Naive thymus-derived CD4-positive, alpha-beta T cell (primary cell): ENCODE results near the gene EYS. TPM values are rescaled to one million over a fixed set of nuclear protein-coding genes. Genes with fewer than 3 reads are reported as not detected.

Experiments used
- ATAC-seq: fragments of 150-1000 bp; cut with Tn5 transposase; 2 replicates; pipeline ENCODE4 v1.10.0; 2021; ENCODE audit warnings: mild to moderate bottlenecking, moderate library complexity
- CTCF ChIA-PET: fragments of 350-600 bp; sonication (Branson Sonifier 250); formaldehyde crosslinking; loops from one replicate; lab custom pipeline; 2021; ENCODE audit warnings: antibody characterized with exemption; lab: Charles Lee
- POLR2A ChIA-PET: fragments of 350-600 bp; sonication (Branson Sonifier 250); formaldehyde crosslinking; loops from one replicate; lab custom pipeline; 2021; ENCODE audit warnings: antibody characterized with exemption, inconsistent platforms; lab: Charles Lee
- DNase-seq, 9 donors: peaks; one replicate each; pipeline versions ENCODE4 v3.0.0 to v3.0.0-alpha.2; 2020 to 2022; ENCODE audit warnings: mixed read lengths in 1 of 9
- H3K27ac ChIP-seq: one replicate; pipeline ENCODE4 v1.7.0; 2013; ENCODE audit warnings: mild to moderate bottlenecking, low read depth, low read length, moderate library complexity
- H3K27me3 ChIP-seq, 2 donors: one replicate each; pipeline ENCODE4 v1.7.0; 2013; ENCODE audit warnings: low read length in 2 of 2, mild to moderate bottlenecking in 2 of 2, moderate library complexity in 2 of 2; ENCODE audit not compliant: control insufficient read depth in 2 of 2, insufficient read depth in 2 of 2
- H3K36me3 ChIP-seq, 3 experiments: 1 replicate in 2 of 3; 2 replicates in 1 of 3; pipeline ENCODE4 v1.7.0; 2013; ENCODE audit warnings: low read length in 3 of 3, mild to moderate bottlenecking in 3 of 3, moderate library complexity in 1 of 3; ENCODE audit not compliant: insufficient read depth in 3 of 3, control insufficient read depth in 2 of 3
- H3K4me1 ChIP-seq, 2 donors: one replicate each; pipeline ENCODE4 v1.7.0; 2013; ENCODE audit warnings: low read length in 2 of 2, mild to moderate bottlenecking in 2 of 2, moderate library complexity in 1 of 2; ENCODE audit not compliant: control insufficient read depth in 2 of 2, insufficient read depth in 2 of 2
- H3K4me3 ChIP-seq: 2 replicates; pipeline ENCODE4 v1.7.0; 2013; ENCODE audit warnings: mild to moderate bottlenecking, low read length
- H3K9me3 ChIP-seq, 3 experiments: 1 replicate in 2 of 3; 2 replicates in 1 of 3; pipeline ENCODE4 v1.7.0; 2013; ENCODE audit warnings: low read length in 3 of 3; ENCODE audit not compliant: control insufficient read depth in 2 of 3
- H3K27ac Mint-ChIP-seq, 9 donors: one replicate each; pipeline ENCODE4 v1.8.0; 2020 to 2022; ENCODE audit warnings: mixed read lengths in 9 of 9, mild to moderate bottlenecking in 8 of 9, moderate library complexity in 5 of 9, inconsistent platforms in 2 of 9
- H3K27me3 Mint-ChIP-seq, 5 donors: one replicate each; pipeline ENCODE4 v1.8.0; 2021 to 2022; ENCODE audit warnings: mixed read lengths in 5 of 5, mild to moderate bottlenecking in 1 of 5
- H3K36me3 Mint-ChIP-seq, 5 donors: one replicate each; pipeline ENCODE4 v1.8.0; 2020 to 2022; ENCODE audit warnings: mixed read lengths in 5 of 5, mild to moderate bottlenecking in 3 of 5, inconsistent platforms in 1 of 5
- H3K4me1 Mint-ChIP-seq, 7 donors: one replicate each; pipeline ENCODE4 v1.8.0; 2020 to 2022; ENCODE audit warnings: mixed read lengths in 7 of 7, mild to moderate bottlenecking in 3 of 7, inconsistent platforms in 1 of 7
- H3K4me3 Mint-ChIP-seq, 10 donors: one replicate each; pipeline ENCODE4 v1.8.0; 2020 to 2022; ENCODE audit warnings: mild to moderate bottlenecking in 10 of 10, mixed read lengths in 10 of 10, moderate library complexity in 6 of 10, inconsistent platforms in 2 of 10
- H3K9me3 Mint-ChIP-seq, 11 donors: one replicate each; pipeline ENCODE4 v1.8.0; 2020 to 2022; ENCODE audit warnings: mixed read lengths in 11 of 11, mild to moderate bottlenecking in 4 of 11, inconsistent platforms in 1 of 11, moderate library complexity in 1 of 11
- intact Hi-C, 2 donors: fragments of 100-400 bp; cut with micrococcal nuclease; formaldehyde crosslinking; loops; one replicate each; pipeline ENCODE4 v1.15.1; 2023
- polyA plus RNA-seq, 2 donors: library from polyadenylated mRNA; unstranded; fragments of 300-500 nt; fragmentation: Illumina TruSeq; gene quantifications; one replicate each; pipeline ENCODE4 v1.2.3, GENCODE V29; 2021
- total RNA-seq, 6 experiments: library from RNA in 5 of 6; stranded (reverse) in 5 of 6; gene quantifications; 1 replicate in 5 of 6; 2 replicates in 1 of 6; pipeline ENCODE4 v1.2.3 and lab custom pipeline; 2021 to 2026

The EYS gene
- total and polyA plus RNA-seq, 7 experiments from 2014 or later: 0.07 to 0.21 (median 0.13) TPM; not detected in 4

DNA sequence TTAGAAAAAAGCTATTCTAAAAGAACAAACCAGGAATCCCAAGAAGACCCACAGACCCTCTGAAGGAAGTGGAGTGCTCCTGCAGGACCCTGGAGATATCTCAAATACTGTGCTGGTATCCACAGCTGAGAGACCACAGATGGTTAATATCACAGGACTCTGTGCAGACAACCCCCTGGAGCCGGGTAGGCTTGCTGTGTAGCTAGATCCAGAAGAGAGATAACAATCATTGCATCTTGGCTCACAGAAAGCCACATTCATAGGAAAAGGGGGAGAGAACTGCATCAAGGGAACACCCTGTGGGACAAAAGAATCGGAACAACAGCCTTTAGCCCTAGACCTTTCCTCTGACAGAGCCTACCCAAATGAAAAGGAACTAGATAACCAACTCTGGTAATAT lies 1381.9 kb downstream of the EYS start:
- ATAC-seq (no peak), DNase-seq (no peak)
- Mint-ChIP-seq H3K36me3 (no peaks in the 10 kb centered on the region), H3K27me3 (no peaks in the 10 kb centered on the region), H3K4me1 (no peaks in the 10 kb centered on the region), H3K27ac (no peak overlapping the region), H3K4me3 (no peak overlapping the region), H3K9me3 (peaks cover 0 to 19% (median 5%) of the 10 kb centered on the region in 11 donors)
- no peaks in the 10 kb centered on the region for H3K4me1 ChIP-seq
- H3K36me3 ChIP-seq: no peaks in the 10 kb centered on the region
- CTCF ChIA-PET: no interaction called here
- no peaks in the 10 kb centered on the region for H3K27me3 ChIP-seq
- no peaks in the 10 kb centered on the region for H3K9me3 ChIP-seq
- no peak overlapping the region for H3K4me3 ChIP-seq
- H3K27ac ChIP-seq: no peak overlapping the region
- intact Hi-C loops: no loop called here
- POLR2A ChIA-PET: no interaction called here

DNA sequence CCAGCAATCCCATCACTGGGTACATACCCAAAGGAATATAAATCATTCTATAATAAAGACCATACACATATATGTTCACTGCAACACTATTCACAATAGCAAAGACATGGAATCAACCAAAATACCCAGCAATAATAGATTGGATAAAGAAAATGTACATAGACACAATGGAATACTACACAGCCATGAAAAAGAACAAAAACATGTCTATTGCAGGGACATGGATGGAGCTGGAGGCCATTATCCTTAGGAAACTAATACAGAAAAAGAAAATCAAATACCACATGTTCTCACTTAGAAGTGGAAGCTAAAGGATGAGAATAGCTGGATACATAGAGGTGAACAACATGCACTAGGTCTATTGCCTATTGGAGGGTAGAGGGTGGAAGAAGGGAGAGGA lies 1396.8 kb downstream of the EYS start:
- H3K36me3 ChIP-seq: no peaks in the 10 kb centered on the region
- no peak overlapping the region for H3K4me3 ChIP-seq
- Mint-ChIP-seq H3K9me3 (peaks cover 5 to 30% (median 19%) of the 10 kb centered on the region in 11 donors), H3K4me3 (no peak overlapping the region), H3K27ac (no peak overlapping the region), H3K27me3 (no peaks in the 10 kb centered on the region), H3K4me1 (no peaks in the 10 kb centered on the region), H3K36me3 (peaks cover 0 to 14% (median 0%) of the 10 kb centered on the region in 5 donors)
- H3K27ac ChIP-seq: no peak overlapping the region
- POLR2A ChIA-PET: no interaction called here
- no peaks in the 10 kb centered on the region for H3K9me3 ChIP-seq
- intact Hi-C loops: no loop called here
- H3K4me1 ChIP-seq: no peaks in the 10 kb centered on the region
- no peaks in the 10 kb centered on the region for H3K27me3 ChIP-seq
- CTCF ChIA-PET: no interaction called here
- DNase-seq: no peak
- no peak for ATAC-seq

DNA sequence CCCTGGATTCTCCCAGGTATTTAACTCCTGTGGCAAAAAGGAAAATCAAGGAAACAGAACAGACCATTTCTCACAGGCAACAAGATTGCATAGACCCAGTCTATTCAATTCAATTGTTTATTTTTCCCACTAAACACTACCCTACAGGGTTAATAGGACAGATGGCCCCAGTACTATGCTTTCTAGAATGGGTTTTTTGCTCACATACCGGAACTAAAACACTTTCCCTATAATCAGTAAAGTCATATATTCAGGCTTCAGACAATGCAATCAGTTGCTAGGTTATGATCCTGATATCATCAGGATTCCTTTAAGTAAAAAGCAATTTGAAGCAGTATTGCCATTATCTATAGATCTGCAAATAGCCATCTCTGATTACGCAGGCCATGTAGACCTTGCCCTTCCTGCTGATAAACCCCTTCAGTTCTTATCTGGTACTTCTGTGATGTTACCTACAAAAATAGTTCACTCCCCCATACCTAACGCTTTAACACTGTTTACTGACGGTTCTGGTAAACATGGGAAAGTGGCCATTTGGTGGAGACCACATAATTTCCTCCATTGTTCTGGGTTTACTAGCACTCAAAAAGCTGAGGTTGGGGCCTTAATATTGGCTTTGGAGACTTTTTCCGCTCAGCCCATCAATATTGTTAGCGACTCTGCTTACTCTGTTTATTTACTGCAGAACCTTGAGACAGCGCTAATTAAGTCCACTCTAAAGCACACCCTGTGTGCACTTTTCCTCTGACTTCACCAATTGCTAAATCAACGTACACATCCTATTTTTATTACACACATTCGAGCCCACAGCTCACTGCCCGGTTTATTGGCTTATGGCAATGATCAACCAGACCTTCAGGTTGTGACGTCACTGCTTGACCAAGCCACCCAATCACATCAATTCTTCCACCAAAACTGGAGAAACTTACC lies 1405.5 kb downstream of the EYS start:
- CTCF ChIA-PET: no interaction called here
- intact Hi-C loops: no loop called here
- H3K27ac Mint-ChIP-seq: no peak overlapping the region

DNA sequence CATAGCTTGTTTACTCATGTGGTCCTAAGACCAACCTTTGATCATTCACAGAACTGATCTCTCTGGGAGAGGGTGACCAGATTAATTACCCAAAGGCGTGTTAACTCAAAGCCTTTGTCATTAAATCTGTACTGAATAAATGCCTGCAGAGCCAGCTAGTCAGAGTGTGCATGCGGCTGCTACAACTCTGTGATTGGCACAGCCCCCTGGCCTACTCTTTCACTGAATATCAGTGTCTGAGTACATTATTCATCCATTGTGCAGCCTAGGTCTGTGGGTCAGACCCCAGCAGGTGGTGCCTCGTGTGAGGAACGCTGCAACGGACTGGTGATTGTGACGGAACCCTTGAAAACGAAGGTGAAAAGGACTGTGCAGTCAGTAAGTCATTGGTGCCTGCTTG lies 1407.8 kb downstream of the EYS start:
- Histone ChIP-seq H3K36me3 (no peaks in the 10 kb centered on the region), H3K27me3 (no peaks in the 10 kb centered on the region), H3K4me3 (no peak overlapping the region), H3K9me3 (peaks cover 0 to 4% (median 0%) of the 10 kb centered on the region in 3 experiments), H3K27ac (no peak overlapping the region), H3K4me1 (no peaks in the 10 kb centered on the region)
- Mint-ChIP-seq H3K4me3 (no peak overlapping the region), H3K36me3 (no peaks in the 10 kb centered on the region), H3K27ac (no peak overlapping the region), H3K9me3 (peaks cover 0 to 27% (median 12%) of the 10 kb centered on the region in 11 donors), H3K4me1 (no peaks in the 10 kb centered on the region), H3K27me3 (no peaks in the 10 kb centered on the region)
- DNase-seq (no peak), ATAC-seq (no peak)
- ChIA-PET CTCF (no interaction called here), POLR2A (no interaction called here)
- intact Hi-C loops: no loop called here

More for the DNA sequence above, 1405.5 kb downstream of the EYS start:
- DNase-seq (no peak), ATAC-seq (no peak)
- no peaks in the 10 kb centered on the region for H3K36me3 ChIP-seq
- H3K4me3 Mint-ChIP-seq: no peak overlapping the region
- peaks cover 0 to 4% (median 0%) of the 10 kb centered on the region in 3 experiments for H3K9me3 ChIP-seq
- no peak overlapping the region for H3K27ac ChIP-seq
- no peaks in the 10 kb centered on the region for H3K27me3 Mint-ChIP-seq
- H3K4me1 Mint-ChIP-seq: no peaks in the 10 kb centered on the region
- H3K4me3 ChIP-seq: no peak overlapping the region
- H3K4me1 ChIP-seq: no peaks in the 10 kb centered on the region
- H3K36me3 Mint-ChIP-seq: no peaks in the 10 kb centered on the region
- peaks cover 0 to 29% (median 11%) of the 10 kb centered on the region in 11 donors for H3K9me3 Mint-ChIP-seq
- no peaks in the 10 kb centered on the region for H3K27me3 ChIP-seq
- POLR2A ChIA-PET: no interaction called here

DNA sequence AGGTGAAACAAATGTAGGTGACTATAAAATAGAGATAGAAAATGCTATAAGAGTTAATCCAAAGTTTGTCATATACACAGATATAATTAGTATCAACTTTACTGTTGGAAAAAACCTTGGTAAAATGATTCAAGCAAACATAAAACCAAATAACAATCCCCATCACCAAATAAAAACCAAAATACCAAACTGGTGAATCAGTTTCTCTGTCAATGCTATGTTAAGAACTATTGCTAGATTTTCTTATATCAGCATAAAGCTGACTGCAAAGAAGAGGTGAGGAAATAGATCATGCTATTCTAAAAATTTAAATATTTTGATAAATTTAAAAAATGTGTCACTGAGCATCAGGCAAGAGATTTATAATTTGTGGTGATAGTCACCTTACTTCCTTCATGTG lies 1413.0 kb downstream of the EYS start:
- POLR2A ChIA-PET: no interaction called here
- Mint-ChIP-seq H3K27me3 (no peaks in the 10 kb centered on the region), H3K27ac (no peak overlapping the region), H3K36me3 (no peaks in the 10 kb centered on the region), H3K4me1 (no peaks in the 10 kb centered on the region), H3K9me3 (peaks cover 0 to 24% (median 4%) of the 10 kb centered on the region in 11 donors), H3K4me3 (no peak overlapping the region)
- peaks cover 0 to under 1% (median 0%) of the 10 kb centered on the region in 3 experiments for H3K9me3 ChIP-seq
- no peak overlapping the region for H3K27ac ChIP-seq
- H3K4me3 ChIP-seq: no peak overlapping the region
- H3K36me3 ChIP-seq: no peaks in the 10 kb centered on the region
- intact Hi-C loops: no loop called here
- ATAC-seq: no peak
- CTCF ChIA-PET: no interaction called here
- no peaks in the 10 kb centered on the region for H3K27me3 ChIP-seq
- DNase-seq: no peak
- H3K4me1 ChIP-seq: no peaks in the 10 kb centered on the region

DNA sequence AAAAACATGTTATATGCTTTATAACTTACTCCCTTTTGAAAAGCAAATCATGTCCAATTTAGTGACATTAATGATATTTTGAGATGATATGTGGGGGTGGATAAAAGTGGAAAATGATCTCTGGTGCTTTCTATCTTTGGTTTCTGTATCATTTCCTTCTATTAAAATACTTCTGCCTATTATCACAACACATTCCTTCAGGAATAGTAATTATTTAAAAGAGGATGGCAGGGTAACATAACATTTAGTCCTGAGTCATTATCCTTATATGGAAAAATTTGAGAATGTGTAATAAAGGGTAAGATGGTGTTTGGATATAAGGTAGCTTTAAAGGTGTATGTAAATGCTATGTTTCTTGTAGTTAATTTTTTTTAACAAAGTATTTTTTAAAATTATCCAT lies 1413.7 kb downstream of the EYS start:
- Histone ChIP-seq H3K36me3 (no peaks in the 10 kb centered on the region), H3K27ac (no peak overlapping the region), H3K27me3 (no peaks in the 10 kb centered on the region), H3K4me3 (no peak overlapping the region), H3K4me1 (no peaks in the 10 kb centered on the region), H3K9me3 (no peaks in the 10 kb centered on the region)
- DNase-seq (no peak), ATAC-seq (no peak)
- intact Hi-C loops: no loop called here
- no peaks in the 10 kb centered on the region for H3K4me1 Mint-ChIP-seq
- CTCF ChIA-PET: no interaction called here
- POLR2A ChIA-PET: no interaction called here
- H3K36me3 Mint-ChIP-seq: no peaks in the 10 kb centered on the region
- H3K27ac Mint-ChIP-seq: no peak overlapping the region
- H3K27me3 Mint-ChIP-seq: no peaks in the 10 kb centered on the region
- H3K4me3 Mint-ChIP-seq: no peak overlapping the region
- H3K9me3 Mint-ChIP-seq: peaks cover 0 to 27% (median 4%) of the 10 kb centered on the region in 11 donors

DNA sequence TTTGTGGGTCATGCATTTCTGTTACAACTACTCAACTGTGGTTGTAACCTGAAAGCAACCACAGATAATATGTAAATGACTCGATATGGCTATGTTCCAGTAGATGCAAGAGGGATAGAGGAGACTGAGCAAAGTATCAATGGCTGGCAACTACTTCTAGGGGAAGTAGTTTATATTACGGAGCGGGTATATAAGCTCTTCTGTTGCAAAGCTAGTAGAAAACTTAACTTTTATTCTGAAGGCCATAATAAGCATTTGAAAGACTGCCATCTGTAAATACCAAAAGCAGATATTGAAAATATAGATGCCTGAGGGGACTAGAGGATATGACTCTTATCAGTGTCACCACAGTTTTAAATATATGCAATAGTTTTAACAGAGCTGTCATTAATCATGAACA lies 1416.2 kb downstream of the EYS start:
- intact Hi-C loops: no loop called here
- Mint-ChIP-seq H3K9me3 (peaks cover 0 to 18% (median 2%) of the 10 kb centered on the region in 11 donors), H3K27me3 (no peaks in the 10 kb centered on the region), H3K27ac (no peak overlapping the region), H3K36me3 (no peaks in the 10 kb centered on the region), H3K4me3 (no peak overlapping the region), H3K4me1 (no peaks in the 10 kb centered on the region)
- H3K4me1 ChIP-seq: no peaks in the 10 kb centered on the region
- DNase-seq (no peak), ATAC-seq (no peak)
- H3K36me3 ChIP-seq: no peaks in the 10 kb centered on the region
- no peak overlapping the region for H3K27ac ChIP-seq
- POLR2A ChIA-PET: no interaction called here
- no peak overlapping the region for H3K4me3 ChIP-seq
- H3K9me3 ChIP-seq: no peaks in the 10 kb centered on the region
- CTCF ChIA-PET: no interaction called here
- no peaks in the 10 kb centered on the region for H3K27me3 ChIP-seq
